ENCODE data around the gene DNAJC3.
"Not testable (repeated sequence)": the region's sequence is repeated elsewhere in the genome, so short reads cannot be mapped to it uniquely, and the experiment has no call there.

DNAJC3 gene, protein sequence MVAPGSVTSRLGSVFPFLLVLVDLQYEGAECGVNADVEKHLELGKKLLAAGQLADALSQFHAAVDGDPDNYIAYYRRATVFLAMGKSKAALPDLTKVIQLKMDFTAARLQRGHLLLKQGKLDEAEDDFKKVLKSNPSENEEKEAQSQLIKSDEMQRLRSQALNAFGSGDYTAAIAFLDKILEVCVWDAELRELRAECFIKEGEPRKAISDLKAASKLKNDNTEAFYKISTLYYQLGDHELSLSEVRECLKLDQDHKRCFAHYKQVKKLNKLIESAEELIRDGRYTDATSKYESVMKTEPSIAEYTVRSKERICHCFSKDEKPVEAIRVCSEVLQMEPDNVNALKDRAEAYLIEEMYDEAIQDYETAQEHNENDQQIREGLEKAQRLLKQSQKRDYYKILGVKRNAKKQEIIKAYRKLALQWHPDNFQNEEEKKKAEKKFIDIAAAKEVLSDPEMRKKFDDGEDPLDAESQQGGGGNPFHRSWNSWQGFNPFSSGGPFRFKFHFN

DNA sequence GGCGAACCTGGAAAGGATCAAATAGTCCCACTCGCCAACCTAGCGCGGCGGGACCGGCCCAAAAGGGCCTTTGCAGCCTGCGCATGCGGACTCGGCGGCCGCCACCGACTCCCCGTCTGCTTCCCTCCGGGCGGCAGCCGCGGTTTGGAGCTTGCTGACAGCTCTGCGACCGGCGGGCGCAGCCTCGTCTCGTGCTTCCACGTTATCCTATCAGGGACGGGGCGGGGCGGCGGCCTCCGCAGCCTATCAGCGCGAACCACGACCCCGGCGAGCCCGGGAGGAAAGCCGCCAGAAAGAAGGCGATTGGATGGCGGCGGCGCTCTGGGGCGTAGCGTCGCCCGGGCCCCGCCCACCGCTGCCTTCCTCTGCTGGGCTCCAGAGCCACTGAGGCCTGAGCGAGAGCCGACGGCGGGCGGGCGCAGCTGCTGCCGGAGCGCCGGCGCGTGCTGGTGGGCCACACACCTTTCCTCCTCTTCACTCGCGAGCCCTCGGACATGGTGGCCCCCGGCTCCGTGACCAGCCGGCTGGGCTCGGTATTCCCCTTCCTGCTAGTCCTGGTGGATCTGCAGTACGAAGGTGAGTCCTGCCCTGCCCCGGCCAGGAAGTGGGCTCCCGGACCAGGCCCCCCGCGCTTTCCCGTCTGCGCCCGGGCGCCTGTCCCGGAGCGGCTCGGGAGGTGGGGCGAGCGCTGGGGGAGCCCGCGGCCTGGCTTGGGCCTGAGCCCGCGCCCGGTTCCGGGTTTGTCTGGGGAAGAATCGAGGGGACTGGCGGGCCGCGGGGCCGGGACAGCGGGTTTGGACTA, at the start of gene DNAJC3:
DNAJC3 (plus strand) TSS at position 378 of the 802 bp plus-strand sequence; CDS start at position 495, 117 bp downstream.
- peak; percentile 94 for DNase-seq

DNA sequence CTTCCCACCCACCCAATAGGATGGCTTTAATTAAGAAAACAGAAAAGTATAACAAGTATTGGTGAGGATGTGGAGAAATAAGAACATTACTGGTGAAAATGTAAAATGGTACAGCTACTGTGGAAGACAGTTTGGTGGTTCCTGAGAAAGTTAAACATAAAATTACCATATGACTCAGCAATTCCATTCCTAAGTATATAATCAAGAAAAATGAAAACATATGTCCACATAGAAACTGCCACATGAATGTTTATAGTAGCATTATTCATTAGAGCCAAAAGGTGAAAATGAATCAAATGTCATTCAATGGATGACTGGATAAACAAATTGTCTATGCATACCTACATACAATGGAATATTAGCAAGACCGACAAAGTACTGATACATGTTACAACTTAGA, 49.3 kb upstream of the DNAJC3 start:
- DNase-seq: no peak

DNA sequence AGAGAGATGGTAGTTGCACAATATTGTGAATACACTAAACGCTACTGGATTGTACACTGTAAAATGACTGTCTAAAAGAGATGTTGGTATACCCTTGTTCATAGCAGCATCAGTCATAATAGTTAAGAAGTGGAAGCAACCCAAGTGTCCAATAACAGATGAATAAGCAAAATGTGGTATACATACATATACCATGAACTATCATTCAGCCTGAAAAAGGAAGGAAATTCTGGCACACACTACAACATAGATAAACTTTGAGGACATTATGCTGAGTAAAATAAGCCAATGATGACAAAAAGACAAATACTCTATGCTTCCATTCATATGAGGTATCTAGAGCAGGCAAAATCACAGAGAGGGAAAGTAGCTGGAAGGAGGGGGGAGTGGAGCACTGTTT, 48.5 kb upstream of the DNAJC3 start:
- DNase-seq: no peak

DNA sequence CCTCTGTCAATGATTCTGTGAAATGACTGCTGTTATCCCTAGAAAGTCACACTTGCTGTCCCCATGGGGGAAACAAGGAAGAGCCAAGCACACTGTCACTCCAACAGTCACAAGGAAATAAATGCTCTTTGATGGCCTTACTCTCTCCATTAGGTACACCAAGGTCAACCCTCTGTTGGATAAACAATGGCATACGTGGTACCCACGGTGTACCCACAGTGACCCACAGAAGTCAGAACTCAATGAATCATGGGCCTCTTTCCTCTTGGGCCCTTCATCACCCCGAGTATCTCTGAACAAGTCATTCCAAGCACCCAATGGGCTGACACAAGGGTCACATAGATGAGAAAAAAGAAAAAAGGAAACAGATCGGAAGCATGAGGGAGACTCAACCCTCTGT, 47.9 kb upstream of the DNAJC3 start:
- DNase-seq: no peak

DNA sequence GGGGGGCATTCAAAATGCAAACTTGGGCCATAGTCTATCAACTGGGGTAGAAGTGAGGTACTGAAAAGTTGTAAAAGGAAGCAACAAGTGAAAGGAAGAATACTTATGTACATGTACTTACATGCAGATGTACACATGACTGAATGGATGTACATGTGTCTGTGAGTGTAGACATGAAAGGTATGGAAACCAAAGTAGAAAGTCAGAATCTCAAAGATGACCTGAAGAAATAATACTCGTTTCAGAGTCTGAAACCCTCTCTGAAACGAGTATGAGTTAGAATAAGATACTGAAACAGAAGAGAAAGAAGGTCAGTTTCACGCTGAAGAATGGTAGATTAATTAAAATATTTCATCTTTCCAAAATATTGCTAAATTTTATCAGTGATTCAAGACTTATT, 46.3 kb upstream of the DNAJC3 start:
- no peak for DNase-seq

DNA sequence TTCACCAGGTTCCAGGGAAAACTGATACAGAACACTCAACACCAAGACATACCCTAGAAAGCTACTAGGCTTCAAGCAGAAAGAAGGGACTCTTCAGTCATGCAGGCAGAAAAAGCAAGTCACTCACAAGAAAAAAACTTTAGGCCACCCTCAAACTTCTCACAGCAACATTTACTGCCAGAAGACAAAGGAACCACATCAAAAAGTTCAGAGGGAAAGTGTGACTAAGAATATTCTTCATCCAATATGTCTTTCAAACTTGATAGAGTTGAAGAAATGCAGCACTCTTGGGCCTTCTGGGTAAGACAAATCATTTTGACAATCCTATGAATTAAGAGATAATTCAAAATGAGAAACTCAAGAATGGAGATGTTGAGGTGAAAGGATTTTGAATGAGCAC, 40.1 kb upstream of the DNAJC3 start:
- DNase-seq: no peak

DNA sequence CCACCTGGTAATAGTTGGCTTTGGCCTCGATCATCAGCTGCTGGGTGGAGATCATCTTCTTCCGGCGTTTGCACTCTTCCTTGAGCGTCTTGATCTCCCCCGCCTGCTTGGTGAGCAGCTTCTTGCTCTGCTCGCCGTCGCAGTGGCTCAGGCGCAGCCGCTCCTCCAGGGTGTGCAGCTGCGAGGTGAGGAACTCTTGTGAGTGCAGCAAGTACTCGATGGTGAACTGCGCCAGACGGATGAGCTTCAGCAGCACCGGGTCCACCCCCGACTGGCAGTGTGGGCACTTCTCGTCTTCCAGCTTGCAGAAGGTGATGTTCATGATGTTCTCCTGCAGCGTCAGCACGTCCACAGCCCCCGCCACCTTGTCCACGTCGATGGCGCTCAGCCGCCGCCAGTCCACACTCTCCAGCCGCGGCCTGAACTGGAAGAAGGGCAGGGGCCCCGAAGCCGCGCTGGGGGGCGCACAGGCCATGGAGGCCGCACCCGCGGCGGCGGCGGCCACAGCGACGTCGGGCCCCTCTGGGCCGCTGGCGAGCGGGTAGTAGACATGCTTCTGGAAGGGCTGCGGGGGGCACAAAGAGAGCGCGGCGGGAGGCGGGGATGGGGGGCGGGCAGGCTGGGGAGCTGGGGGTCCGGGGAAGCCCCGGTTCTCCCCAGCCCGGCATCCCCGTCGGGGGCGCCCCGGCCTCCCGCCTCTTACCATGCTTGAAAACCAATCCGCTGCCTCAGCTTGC, 35.5 kb upstream of the DNAJC3 start:
- DNase-seq: no peak

DNA sequence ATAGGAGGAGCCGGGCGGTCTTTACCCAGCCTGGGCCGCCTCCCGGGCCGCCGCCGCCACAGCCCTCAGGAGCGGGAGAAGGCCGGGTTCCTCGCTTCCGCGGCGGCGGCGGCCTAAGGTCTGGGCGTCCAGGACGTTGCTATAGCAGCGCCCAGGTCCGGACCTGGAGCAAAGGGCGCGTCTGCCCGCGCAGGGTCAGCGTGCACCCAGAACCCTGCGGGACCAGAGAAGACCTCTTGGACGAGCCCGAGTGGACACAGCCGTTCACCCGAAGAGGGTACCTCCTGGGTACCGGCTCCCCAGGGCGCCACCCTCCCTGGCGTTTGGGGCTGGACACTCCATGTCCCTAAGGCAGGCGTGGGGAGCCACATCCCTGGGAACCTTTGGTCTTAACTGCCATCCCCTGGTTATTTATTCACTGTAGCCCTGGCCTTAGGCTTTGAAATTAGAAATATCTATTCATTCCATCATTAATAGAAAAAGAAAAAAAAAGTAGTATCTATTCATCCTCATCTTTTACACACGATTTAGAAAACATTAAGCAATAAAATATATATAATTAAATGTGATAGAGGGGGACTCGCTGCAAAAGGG, 34.8 kb upstream of the DNAJC3 start:
- DNase-seq: no peak

DNA sequence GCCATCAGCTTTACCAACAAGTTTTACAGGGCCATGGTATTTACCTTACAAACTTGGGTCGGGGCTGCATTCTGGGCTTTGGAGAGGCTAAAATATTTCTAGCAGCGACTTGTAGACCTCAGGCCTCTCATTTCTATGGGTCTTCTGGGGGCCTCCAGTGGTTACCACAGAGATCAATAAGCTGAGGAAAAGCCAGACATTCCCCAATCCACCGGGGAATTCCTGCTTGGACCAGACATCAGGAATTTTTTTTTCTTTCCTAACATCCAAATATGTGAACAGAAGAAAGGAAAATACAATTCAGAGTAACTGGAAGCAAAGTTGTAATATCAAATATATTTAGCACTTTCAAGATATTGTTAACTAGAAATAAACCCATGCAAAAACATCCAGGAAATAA, 33.9 kb upstream of the DNAJC3 start:
- DNase-seq: no peak

DNA sequence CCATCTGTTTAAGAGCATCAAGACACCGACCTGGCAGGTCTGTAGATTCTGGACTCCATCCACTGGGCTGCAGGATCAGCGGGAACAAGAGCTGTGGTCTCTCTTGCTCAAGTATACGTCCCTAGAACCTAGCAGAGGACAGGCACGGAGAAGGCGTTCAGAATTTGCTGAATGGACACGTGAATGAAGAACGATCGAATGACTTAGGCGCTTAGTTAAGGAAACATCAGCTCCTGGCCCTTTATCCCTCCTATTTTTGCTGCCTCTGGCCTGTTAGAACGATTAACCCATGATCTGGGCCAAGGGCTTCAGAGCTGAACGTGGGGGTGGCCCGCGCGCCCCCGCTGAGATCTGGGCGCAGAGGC, 33.4 kb upstream of the DNAJC3 start:
- DNase-seq: no peak

DNA sequence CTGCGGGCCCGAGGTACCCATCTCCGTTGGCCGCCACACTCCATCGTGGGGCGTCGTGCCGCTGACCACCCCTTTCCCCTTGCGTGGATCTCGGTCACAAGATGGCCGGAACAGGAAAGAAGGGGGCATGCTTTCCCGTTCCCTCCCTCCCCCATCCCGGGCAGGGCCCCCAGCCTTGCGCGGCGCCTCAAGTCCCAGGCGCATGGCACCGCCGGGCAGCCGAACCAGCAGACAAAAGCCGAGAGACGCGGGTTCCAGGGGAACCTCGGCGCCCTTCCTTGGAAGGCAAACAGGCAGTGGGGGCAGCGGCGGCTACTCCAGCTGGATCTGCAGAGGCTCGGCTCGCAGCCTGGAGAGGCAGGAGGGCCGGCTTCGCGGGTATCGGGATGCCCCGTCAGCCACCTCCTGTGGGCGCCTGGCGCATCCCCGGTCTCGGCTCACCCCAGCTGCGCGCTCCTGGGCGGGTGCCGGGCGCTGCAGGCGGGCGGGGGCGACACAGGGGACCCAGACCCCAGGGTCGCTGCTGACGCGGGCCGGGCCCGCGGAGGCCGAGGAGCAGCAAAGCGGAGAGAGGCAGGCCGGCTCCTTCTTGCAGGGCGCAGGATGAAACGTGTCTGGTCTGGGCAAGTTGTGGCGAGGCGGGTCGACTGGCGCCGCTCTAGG, 32.9 kb upstream of the DNAJC3 start:
- no peak for DNase-seq

DNA sequence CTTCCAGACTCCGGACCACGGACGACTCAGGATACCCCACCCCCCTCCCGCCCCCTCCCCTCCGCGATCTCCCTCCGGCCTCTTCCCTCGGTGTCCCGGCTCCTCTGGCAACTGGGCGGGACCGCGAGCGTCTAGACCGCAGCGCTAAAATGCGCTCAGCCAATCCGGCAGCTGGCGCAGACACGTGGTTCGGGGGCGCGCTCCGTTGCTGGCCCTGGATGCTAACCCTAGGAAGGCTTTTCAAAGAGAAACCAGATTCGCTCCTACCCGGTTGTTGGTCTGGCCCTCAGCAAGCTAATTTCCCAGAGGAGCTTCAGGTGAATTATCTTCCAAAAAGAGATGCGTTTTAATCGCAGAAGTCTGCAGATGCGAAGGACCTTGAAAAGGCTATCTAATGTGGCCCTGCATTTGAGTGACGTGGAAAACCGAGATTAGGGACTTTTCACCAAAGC, 32.3 kb upstream of the DNAJC3 start, which contains the start of gene DZIP1:
DZIP1 (minus strand) TSS at position 106 of the 452 bp plus-strand sequence. CDS start 2,677 bp downstream, outside the sequence.
- peak; percentile 64 for DNase-seq

DNA sequence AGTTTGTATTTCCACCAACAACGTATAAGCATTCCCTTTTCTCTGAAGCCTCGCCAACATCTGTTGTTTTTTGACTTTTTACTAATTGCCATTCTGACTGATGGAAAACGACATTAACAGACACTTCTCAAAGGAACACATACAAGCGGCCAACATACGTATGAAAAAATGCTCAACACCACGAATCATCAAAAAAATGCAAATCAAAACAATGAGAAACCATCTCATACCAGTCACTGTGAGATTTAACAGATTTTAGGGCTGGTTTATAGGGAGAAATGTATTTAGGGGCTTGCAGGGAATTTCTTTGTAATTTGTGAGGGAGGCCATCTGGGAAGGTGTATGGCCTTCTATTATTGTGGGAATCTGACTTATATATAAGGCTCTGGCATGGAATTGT, 29.6 kb upstream of the DNAJC3 start:
- DNase-seq: no peak

DNA sequence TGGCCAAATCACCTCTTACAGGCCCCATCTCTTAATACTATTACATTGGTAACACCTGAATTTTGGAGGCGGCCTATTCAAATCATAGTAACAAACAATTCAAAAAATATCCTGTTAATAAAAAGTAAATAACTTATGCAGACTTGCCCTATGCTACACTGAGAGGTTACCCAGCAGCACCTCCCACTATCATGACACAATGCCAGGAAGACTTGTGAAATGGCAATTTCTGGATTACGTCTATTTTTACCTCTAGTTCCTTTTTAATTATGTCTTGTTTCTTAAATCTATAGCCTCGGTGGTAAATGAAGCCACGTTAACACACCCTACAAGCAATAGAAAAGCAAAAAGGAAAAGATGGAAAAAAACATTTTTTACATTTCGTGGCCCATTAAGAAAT, 26.2 kb upstream of the DNAJC3 start:
- no peak for DNase-seq

DNA sequence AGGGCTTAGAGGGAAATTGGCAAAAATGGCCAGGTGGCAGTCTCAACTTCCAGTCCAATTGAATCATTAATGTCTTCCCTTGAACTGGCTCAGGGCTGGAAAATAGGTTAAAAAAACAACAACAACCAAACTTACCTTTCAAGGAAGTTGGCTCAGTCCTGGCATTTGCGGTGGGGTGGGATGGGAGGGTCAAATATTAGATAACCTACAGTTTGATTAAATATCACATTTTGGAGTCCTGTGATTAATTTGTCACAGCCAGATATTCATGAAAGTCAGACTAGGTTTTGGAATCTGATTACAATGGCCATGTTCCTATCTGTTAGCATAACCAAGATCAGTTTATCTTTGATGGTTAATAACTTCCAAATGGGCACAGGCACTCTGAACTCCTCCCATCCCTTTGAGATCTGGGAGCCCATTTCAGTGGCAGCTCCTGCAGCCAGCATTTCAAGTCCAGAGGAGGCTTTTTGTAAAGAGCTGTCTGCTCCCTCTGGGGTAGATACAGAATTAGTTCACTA, 24.6 kb upstream of the DNAJC3 start:
- DNase-seq: no peak

DNA sequence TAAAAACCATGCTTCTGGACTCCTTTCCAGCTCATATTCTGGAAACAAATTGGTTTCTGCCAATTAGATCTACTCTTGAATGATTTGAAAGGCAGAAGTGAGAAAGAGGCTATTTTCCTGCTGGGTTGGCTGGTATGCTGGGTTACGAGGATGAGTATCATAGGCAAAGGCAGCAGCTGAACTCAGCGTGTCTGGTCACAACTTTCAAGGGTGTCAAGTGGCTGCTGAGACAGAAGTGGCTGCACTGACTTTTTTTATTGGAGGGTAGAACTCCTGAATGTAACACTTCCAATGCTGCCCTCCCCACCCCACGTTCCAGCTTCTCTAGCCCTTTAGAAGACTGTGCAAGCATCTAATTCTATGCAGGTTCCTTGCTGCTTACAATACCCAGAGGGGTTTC, 24.1 kb upstream of the DNAJC3 start:
- no peak for DNase-seq

DNA sequence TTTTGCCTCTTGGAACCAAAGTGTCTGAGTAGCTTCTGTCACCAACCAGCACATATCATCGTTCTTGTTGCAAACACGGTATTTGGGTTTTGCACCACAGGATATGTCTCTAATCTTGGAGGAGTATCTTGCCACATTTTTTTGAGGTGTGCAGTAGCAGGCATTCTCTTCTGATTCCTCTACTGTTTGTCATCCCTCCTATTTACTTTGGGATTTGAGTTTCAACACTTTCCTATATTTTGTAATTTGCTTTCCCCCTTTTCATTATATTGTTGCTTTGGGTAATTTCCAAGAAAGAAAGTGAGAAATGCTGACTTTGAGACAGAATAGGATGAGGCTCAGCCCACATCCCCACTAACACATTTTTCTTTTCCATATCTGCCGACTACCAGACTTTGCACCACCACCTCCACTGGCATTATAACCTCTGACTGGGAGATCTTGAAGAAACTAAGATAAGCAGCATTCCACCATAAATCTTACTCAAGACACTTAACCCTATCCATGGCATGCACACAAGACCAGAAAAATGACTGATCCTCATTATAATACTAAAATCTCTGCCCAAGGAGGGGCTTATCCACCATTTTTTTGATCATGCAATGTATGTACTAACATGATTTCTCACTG, 20.4 kb upstream of the DNAJC3 start:
- DNase-seq: no peak

DNA sequence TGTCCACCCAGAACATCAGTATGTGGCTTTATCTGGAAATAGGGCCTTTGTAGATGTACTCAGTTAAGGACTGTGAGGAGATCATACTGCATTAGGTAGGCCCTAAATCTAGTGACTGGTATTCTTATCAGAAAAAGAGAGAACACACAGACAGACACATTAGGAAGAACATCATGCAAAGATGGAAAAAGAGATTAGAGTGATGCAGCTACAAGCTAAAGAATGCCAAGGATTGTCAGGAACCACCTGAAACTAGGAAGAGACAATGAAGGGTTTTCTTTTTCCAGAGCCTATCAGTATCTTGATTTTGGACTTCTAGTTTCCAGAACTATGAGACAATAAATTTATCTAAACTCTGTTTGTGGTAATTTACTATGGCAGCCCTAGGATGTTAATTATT, 17.4 kb upstream of the DNAJC3 start:
- no peak for DNase-seq

DNA sequence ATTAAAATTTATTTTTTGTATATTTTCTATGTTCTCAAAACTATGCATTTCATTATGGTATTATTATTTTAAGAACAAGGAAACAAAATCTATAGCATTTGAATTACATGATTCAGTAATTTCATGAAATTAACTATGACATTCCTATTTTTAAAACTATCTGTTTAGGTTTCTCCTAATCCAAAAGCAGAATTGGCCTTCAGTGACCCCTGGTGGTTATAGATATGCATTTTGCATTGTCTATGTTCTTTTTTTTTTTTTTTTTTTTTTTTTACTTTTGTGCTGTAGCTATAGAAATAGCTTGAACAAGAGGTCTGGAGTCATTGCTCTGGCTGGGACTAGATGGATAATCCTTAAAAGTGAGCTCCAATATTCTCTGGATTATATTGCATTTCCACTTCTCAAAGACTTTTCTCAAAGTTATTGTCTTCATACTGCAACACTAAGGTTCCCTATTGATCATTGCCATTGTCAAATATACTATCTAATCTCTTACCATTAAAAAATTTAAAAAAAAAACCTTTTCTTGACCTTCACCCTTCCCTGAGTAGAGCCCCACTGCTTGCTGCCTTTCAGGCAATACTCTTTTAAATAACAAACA, 15.9 kb upstream of the DNAJC3 start:
- peak; percentile 27 for DNase-seq

DNA sequence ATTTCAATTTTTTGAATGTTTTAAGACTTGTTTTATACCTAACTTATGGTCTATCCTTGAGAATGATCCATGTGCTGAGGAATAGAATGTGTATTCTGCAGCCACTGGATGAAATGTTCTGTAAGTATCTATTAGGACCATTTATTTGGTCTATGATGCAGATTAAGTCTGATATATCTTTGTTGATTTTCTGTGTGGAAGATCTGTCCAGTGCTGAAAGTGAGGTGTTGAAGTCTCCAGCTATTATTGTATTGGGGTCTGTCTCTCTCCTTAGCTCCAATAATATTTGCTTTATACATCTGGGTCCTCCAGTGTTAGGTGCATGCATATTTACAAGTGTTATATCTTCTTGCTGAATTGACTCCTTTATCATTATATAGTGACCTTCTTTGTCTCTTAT, 9.7 kb upstream of the DNAJC3 start:
- DNase-seq: not testable (repeated sequence)

DNA sequence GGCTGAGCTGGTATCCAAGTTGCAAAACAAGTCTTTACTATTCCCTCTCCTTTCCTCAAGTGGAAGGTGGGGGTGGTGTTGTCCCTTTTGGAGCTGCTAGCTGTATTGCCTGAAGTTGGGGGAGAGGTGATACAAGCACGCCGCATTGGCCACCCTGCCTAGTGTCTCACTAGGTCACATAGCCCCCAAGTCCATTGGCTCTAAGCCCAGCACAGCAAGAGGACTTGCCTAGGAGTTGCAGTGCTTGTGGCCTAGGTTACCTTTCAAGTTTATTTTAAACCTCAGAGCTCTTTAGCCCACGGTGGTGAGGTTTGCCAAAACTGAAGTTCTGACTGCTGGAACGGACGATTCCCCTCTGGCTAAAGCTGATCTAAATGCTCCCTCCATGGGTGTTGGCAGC, 5.3 kb upstream of the DNAJC3 start:
- DNase-seq: no peak

Data from NCI-H1417 treated with DMSO at 0.1 percent for 48 hours (cell line).